HepG2 (cell line): ENCODE results near the gene PNKP. TPM values are rescaled to one million over a fixed set of nuclear protein-coding genes. Genes with fewer than 3 reads are reported as not detected.
A peak's percentile ranks its signal among the peaks of the same experiment; 100 is the strongest.

Experiments
- AHDC1 ChIP-seq: sonication (generic); formaldehyde crosslinking; IDR thresholded peaks from 2 replicates; pipeline ENCODE4 v1.5.1; 2020; ENCODE audit warnings: mild to moderate bottlenecking, missing genetic modification reagents, borderline replicate concordance
- ATRX ChIP-seq: sonication (generic); formaldehyde crosslinking; IDR thresholded peaks from 2 replicates; pipeline ENCODE4 v1.4.0; 2020; ENCODE audit warnings: missing genetic modification reagents, borderline replicate concordance
- CBX2 ChIP-seq, 2 experiments: fragments of 200-600 bp in 1 of 2; sonication (generic); formaldehyde crosslinking in 1 of 2; IDR thresholded peaks; 2 replicates each; pipeline versions ENCODE4 v1.7.0 to v1.8.1; 2018 to 2022; ENCODE audit warnings: low read depth in 2 of 2, low read length in 1 of 2, mild to moderate bottlenecking in 1 of 2, missing genetic modification reagents in 1 of 2
- FOXK2 ChIP-seq: fragments of 450-650 bp; IDR thresholded peaks from 2 replicates; pipeline ENCODE4 v1.6.1; 2016
- ISX ChIP-seq: sonication (generic); formaldehyde crosslinking; conservative IDR thresholded peaks from 2 replicates; pipeline ENCODE4 v1.5.0; 2020; ENCODE audit warnings: missing genetic modification reagents
- LBX2 ChIP-seq: sonication (generic); formaldehyde crosslinking; IDR thresholded peaks from 2 replicates; pipeline ENCODE4 v1.5.0; 2020; ENCODE audit warnings: missing genetic modification reagents, mild to moderate bottlenecking, borderline replicate concordance
- LCORL ChIP-seq, 2 experiments: fragments of 450-650 bp in 1 of 2; sonication (generic) in 1 of 2; formaldehyde crosslinking in 1 of 2; IDR thresholded peaks; 2 replicates each; pipeline versions ENCODE4 v1.5.0 to v1.6.1; 2017 to 2020; ENCODE audit warnings: antibody characterized with exemption in 1 of 2, missing genetic modification reagents in 1 of 2
- NFE2 ChIP-seq: sonication (generic); formaldehyde crosslinking; IDR thresholded peaks from 2 replicates; pipeline ENCODE4 v1.4.0; 2020; ENCODE audit warnings: missing genetic modification reagents
- POLR2G ChIP-seq: fragments of 200-400 bp; formaldehyde crosslinking; IDR thresholded peaks from 2 replicates; pipeline ENCODE4 v1.6.1; 2018; ENCODE audit warnings: mild to moderate bottlenecking, low read depth, low read length, moderate library complexity
- THRA ChIP-seq: sonication (generic); formaldehyde crosslinking; IDR thresholded peaks from 2 replicates; pipeline ENCODE4 v1.4.0; 2020; ENCODE audit warnings: missing genetic modification reagents, borderline replicate concordance
- ZNF646 ChIP-seq: sonication (generic); formaldehyde crosslinking; IDR thresholded peaks from 2 replicates; pipeline ENCODE4 v1.9.0; 2021; ENCODE audit warnings: mild to moderate bottlenecking, missing genetic modification reagents
- ZNF776 ChIP-seq: sonication (generic); formaldehyde crosslinking; IDR thresholded peaks from 2 replicates; pipeline ENCODE4 v1.4.0; 2020; ENCODE audit warnings: mild to moderate bottlenecking, missing genetic modification reagents
- ZNF777 ChIP-seq: sonication (generic); formaldehyde crosslinking; IDR thresholded peaks from 2 replicates; pipeline ENCODE4 v1.4.0; 2020; ENCODE audit warnings: missing genetic modification reagents
- polyA plus RNA-seq, 8 experiments: library from polyadenylated mRNA; depleted of rRNA in 3 of 8; stranded (reverse) in 7 of 8; unstranded in 1 of 8; fragments of >200 nt; fragmentation: Illumina TruSeq in 4 of 8; extraction: Trizol in 4 of 8; gene quantifications; 2 replicates each; pipeline versions ENCODE4 v1.2.1 to v1.2.3, GENCODE V29; 2011 to 2016; ENCODE audit warnings: low read depth in 4 of 8, missing spikeins in 1 of 8, mixed read lengths in 1 of 8; ENCODE audit not compliant: insufficient read depth in 1 of 8
- total RNA-seq, 5 experiments: library from RNA; depleted of rRNA; stranded (reverse); fragments of >200 nt; fragmentation: Illumina TruSeq; extraction: Trizol; gene quantifications; 2 replicates each; pipeline ENCODE4 v1.2.3, GENCODE V29; 2016; ENCODE audit warnings: low read depth in 1 of 5

Gene PNKP
- total and polyA plus RNA-seq, 2 of the 13 experiments (the other 11 are each of a cell fraction or from before 2014, with no cell fraction given): 12.7 to 27.1 TPM

- TF ChIP-seq ZNF646 (CRISPR knock-in tag) (no peak), ATRX (CRISPR knock-in tag) (no peak), AHDC1 (CRISPR knock-in tag) (0 out of 2 replicates have a peak, but pooled peaks have one; percentile 4), ZNF776 (CRISPR knock-in tag) (peak; percentile 73; the same call in 1 of the 2 replicates), CBX2 (IDR thresholded peaks at IDR 0.05; ENCODE audit: low read depth, low read length) (no peak), CBX2 (CRISPR knock-in tag; IDR thresholded peaks at IDR 0.05; ENCODE audit: low read depth) (no peak), FOXK2 (no peak), LCORL (IDR thresholded peaks at IDR 0.05) (no peak), LCORL (CRISPR knock-in tag; IDR thresholded peaks at IDR 0.05) (peak; percentile 72), ISX (CRISPR knock-in tag) (no peak), LBX2 (CRISPR knock-in tag) (peak; percentile 28; the same call in 1 of the 2 replicates), THRA (no peak), NFE2 (CRISPR knock-in tag) (no peak), POLR2G (peak; percentile 81), ZNF777 (peak; percentile 83)
Measured at GRCh38 chr19:49866933-49867782, at the start of gene PNKP (continued).
